ACC112 (cell line): Measurements from ENCODE around the gene GATA2.

ENCODE experiments used
- H2AFZ ChIP-seq: fragments of 200-600 bp; sonication (generic); one replicate; pipeline ENCODE4 v1.6.0; 2017; ENCODE audit warnings: antibody characterized with exemption, low read length; ENCODE audit not compliant: unreplicated experiment
- H3K27ac ChIP-seq: fragments of 200-600 bp; sonication (generic); 2 replicates; pipeline ENCODE4 v1.5.1; 2014; ENCODE audit warnings: low read depth, mild to moderate bottlenecking, antibody characterized with exemption, low read length, moderate library complexity
- H3K27me3 ChIP-seq: fragments of 200-600 bp; sonication (generic); 2 replicates; pipeline ENCODE4 v1.6.1; 2014; ENCODE audit warnings: mild to moderate bottlenecking, antibody characterized with exemption, low read length, moderate library complexity, mixed read lengths; ENCODE audit not compliant: insufficient read depth
- H3K36me3 ChIP-seq: fragments of 200-600 bp; sonication (generic); 2 replicates; pipeline ENCODE4 v1.6.1; 2016; ENCODE audit warnings: mild to moderate bottlenecking, antibody characterized with exemption, low read length, moderate library complexity, mixed read lengths; ENCODE audit not compliant: insufficient read depth
- H3K4me1 ChIP-seq: fragments of 200-600 bp; sonication (generic); one replicate; pipeline ENCODE4 v1.6.1; 2016; ENCODE audit warnings: low read length, mixed read lengths; ENCODE audit not compliant: insufficient read depth, unreplicated experiment, control insufficient read depth
- H3K4me3 ChIP-seq: fragments of 200-600 bp; sonication (generic); 2 replicates; pipeline ENCODE4 v1.5.1; 2014; ENCODE audit warnings: mild to moderate bottlenecking, low read depth, low read length
- H3K79me2 ChIP-seq: fragments of 200-600 bp; sonication (generic); one replicate; pipeline ENCODE4 v1.6.0; 2016; ENCODE audit warnings: low read length; ENCODE audit not compliant: control insufficient read depth, unreplicated experiment, insufficient read depth

The GATA2 gene

GRCh38 chr3:128517648-128518047 lies 24.6 kb upstream of the GATA2 start:
- Histone ChIP-seq H3K36me3 (no peaks in the 10 kb centered on the region), H3K4me3 (no peak overlapping the region), H3K4me1 (no peaks in the 10 kb centered on the region), H3K27ac (no peak overlapping the region), H3K27me3 (peaks cover 88% of the 10 kb centered on the region), H3K79me2 (no peaks in the 10 kb centered on the region), H2AFZ (no peak overlapping the region)

- Histone ChIP-seq H3K27ac (no peak overlapping the region), H3K79me2 (no peaks in the 10 kb centered on the region), H3K4me1 (no peaks in the 10 kb centered on the region), H2AFZ (no peak overlapping the region), H3K36me3 (no peaks in the 10 kb centered on the region), H3K27me3 (peaks cover 76% of the 10 kb centered on the region), H3K4me3 (no peak overlapping the region)
Measured at GRCh38 chr3:128515967-128516366, 23.0 kb upstream of the GATA2 start.

- H3K27me3 ChIP-seq = peaks cover 48% of the 10 kb centered on the region
- H3K27ac ChIP-seq = no peak overlapping the region
- no peaks in the 10 kb centered on the region for H3K79me2 ChIP-seq
- no peak overlapping the region for H3K4me3 ChIP-seq
- no peaks in the 10 kb centered on the region for H3K36me3 ChIP-seq
- no peaks in the 10 kb centered on the region for H3K4me1 ChIP-seq
- H2AFZ ChIP-seq = no peak overlapping the region
Measured at GRCh38 chr3:128508852-128509251, 15.9 kb upstream of the GATA2 start.

- no peaks in the 10 kb centered on the region for H3K79me2 ChIP-seq
- H2AFZ ChIP-seq = no peak overlapping the region
- no peak overlapping the region for H3K27ac ChIP-seq
- no peak overlapping the region for H3K4me3 ChIP-seq
- H3K36me3 ChIP-seq = no peaks in the 10 kb centered on the region
- H3K27me3 ChIP-seq = peaks cover 46% of the 10 kb centered on the region
- no peaks in the 10 kb centered on the region for H3K4me1 ChIP-seq
Measured at GRCh38 chr3:128506754-128507153, 13.8 kb upstream of the GATA2 start.

- Histone ChIP-seq H3K79me2 (no peaks in the 10 kb centered on the region), H3K27ac (no peak overlapping the region), H2AFZ (no peak overlapping the region), H3K4me1 (no peaks in the 10 kb centered on the region), H3K4me3 (no peak overlapping the region), H3K27me3 (peaks cover 41% of the 10 kb centered on the region), H3K36me3 (no peaks in the 10 kb centered on the region)
Measured at GRCh38 chr3:128505771-128506170, 12.8 kb upstream of the GATA2 start.

- Histone ChIP-seq H3K79me2 (no peaks in the 10 kb centered on the region), H3K4me3 (no peak overlapping the region), H3K4me1 (no peaks in the 10 kb centered on the region), H3K27ac (no peak overlapping the region), H3K27me3 (peaks cover 39% of the 10 kb centered on the region), H3K36me3 (no peaks in the 10 kb centered on the region), H2AFZ (no peak overlapping the region)
Measured at GRCh38 chr3:128504963-128505730, 12.1 kb upstream of the GATA2 start.

- Histone ChIP-seq H3K4me1 (no peaks in the 10 kb centered on the region), H3K36me3 (no peaks in the 10 kb centered on the region), H2AFZ (no peak overlapping the region), H3K4me3 (no peak overlapping the region), H3K27me3 (peaks cover 33% of the 10 kb centered on the region), H3K79me2 (no peaks in the 10 kb centered on the region), H3K27ac (no peak overlapping the region)
Measured at GRCh38 chr3:128504533-128504915, 11.5 kb upstream of the GATA2 start.

GRCh38 chr3:128503751-128504532 lies 10.9 kb upstream of the GATA2 start:
- H3K36me3 ChIP-seq = no peaks in the 10 kb centered on the region
- no peak overlapping the region for H3K27ac ChIP-seq
- peaks cover 28% of the 10 kb centered on the region for H3K27me3 ChIP-seq
- H3K4me3 ChIP-seq = no peak overlapping the region
- H2AFZ ChIP-seq = no peak overlapping the region
- no peaks in the 10 kb centered on the region for H3K4me1 ChIP-seq
- no peaks in the 10 kb centered on the region for H3K79me2 ChIP-seq

- Histone ChIP-seq H3K4me3 (no peak overlapping the region), H2AFZ (no peak overlapping the region), H3K27ac (no peak overlapping the region), H3K27me3 (peaks cover 21% of the 10 kb centered on the region), H3K79me2 (no peaks in the 10 kb centered on the region), H3K4me1 (peaks cover under 1% of the 10 kb centered on the region), H3K36me3 (no peaks in the 10 kb centered on the region)
Measured at GRCh38 chr3:128503164-128503651, 10.2 kb upstream of the GATA2 start.

GRCh38 chr3:128502712-128503111 lies 9.7 kb upstream of the GATA2 start:
- H3K4me1 ChIP-seq = peaks cover 4% of the 10 kb centered on the region
- H3K79me2 ChIP-seq = no peaks in the 10 kb centered on the region
- no peak overlapping the region for H3K27ac ChIP-seq
- H3K36me3 ChIP-seq = no peaks in the 10 kb centered on the region
- H3K4me3 ChIP-seq = no peak overlapping the region
- H2AFZ ChIP-seq = no peak overlapping the region
- peaks cover 18% of the 10 kb centered on the region for H3K27me3 ChIP-seq

- H2AFZ ChIP-seq = no peak overlapping the region
- peaks cover 18% of the 10 kb centered on the region for H3K27me3 ChIP-seq
- H3K79me2 ChIP-seq = no peaks in the 10 kb centered on the region
- no peak overlapping the region for H3K27ac ChIP-seq
- no peaks in the 10 kb centered on the region for H3K36me3 ChIP-seq
- H3K4me3 ChIP-seq = no peak overlapping the region
- peaks cover 12% of the 10 kb centered on the region for H3K4me1 ChIP-seq
Measured at GRCh38 chr3:128501431-128501830, 8.4 kb upstream of the GATA2 start.
